IPS DF 19.7 (cell line): ENCODE measurements around the gene ACAA1.
"Not testable (repeated sequence)": the region's sequence is repeated elsewhere in the genome, so short reads cannot be mapped to it uniquely, and the experiment has no call there.

ENCODE experiments used
- DNase-seq: peaks from one replicate; pipeline ENCODE4 v3.0.0-alpha.2; 2013; ENCODE audit warnings: low read depth, low spot score

The ACAA1 gene

GRCh38 chr3:38136777-38137614, at the start of gene ACAA1:
TSS of gene ACAA1 (minus strand) at chr3:38137127. CDS start at chr3:38137035, 92 bp downstream.
- DNase-seq: peak; percentile 98

- DNase-seq: no peak
These were observed 40.3 kb upstream of the ACAA1 start for GRCh38 chr3:38177181-38177580.

GRCh38 chr3:38173834-38174418, 37.0 kb upstream of the ACAA1 start:
- no peak for DNase-seq

GRCh38 chr3:38171622-38172021, 34.7 kb upstream of the ACAA1 start:
- DNase-seq: no peak

GRCh38 chr3:38170722-38171121, 33.8 kb upstream of the ACAA1 start:
- DNase-seq: no peak

DNA sequence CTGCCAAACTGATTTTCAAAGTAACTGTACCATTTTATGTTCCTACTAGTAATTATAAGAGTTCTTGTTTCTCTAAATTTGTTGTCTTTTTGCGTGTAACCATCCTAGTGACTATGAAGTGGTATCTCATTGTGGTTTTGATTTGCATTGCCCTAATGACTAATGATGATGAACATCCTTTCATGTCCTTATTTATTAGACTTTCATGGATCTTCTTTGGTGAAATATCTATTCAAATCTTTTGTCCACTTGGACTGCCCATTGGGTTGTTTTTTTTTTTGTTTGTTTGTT, 32.0 kb upstream of the ACAA1 start:
- no peak for DNase-seq

GRCh38 chr3:38168151-38169026, 31.5 kb upstream of the ACAA1 start:
- no peak for DNase-seq

DNA sequence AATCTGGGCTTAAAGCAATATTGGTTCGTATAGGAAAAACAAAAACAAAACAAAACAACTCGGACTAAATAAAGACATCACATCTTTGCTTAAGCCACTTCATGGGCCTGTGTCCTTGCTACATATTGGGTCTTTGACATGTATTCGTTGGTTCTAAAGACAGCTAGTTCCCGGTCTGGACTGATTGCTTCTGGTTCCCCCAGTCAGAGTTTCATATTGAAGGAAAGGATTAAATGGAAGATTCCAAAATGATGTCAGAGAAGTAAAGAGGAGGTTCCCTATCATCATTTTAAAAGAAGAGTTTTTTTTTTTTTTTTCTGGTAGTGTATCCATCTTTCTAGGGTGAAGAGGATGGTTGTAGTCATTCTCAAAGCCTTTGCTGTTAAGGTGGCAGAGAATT, 30.7 kb upstream of the ACAA1 start:
- DNase-seq: no peak

DNA sequence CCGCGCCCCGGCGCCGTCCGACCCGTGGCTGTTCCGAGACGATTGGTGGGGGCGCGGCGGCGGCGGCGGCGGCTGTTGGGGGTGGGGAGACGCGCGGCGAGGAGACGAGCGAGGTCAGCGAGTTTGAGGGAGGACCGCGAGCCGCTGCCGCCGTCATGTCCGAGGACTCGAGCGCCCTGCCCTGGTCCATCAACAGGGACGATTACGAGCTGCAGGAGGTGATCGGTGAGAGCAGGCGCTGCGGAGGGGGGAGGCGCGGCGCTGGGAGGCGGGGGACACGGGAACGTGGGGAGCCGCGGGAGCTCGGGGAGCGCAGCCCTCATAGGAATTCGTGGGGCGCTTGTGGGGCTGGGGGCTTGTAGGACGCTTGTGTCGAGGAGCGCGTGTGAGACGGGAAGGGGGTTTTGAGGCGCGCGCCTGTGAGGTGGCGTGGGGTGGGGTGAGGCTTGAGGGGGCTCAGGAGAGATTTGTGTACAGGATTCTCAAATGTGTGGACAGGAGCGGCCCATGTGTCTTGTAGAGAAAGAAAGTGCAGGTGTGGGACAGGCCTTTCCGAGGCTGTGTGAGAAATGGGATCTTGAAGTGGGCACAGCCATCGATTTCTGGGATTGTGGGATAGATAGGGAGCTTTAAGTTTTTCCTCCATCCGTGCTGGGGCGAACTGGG, 28.9 kb upstream of the ACAA1 start:
- DNase-seq: no peak

- DNase-seq: peak; percentile 97
These were observed 28.2 kb upstream of the ACAA1 start, which contains the start of gene OXSR1 for GRCh38 chr3:38164952-38165721. TSS of gene OXSR1 (plus strand) at chr3:38165537. CDS start at chr3:38165877, 340 bp downstream.

- no peak for DNase-seq
These were observed 27.7 kb upstream of the ACAA1 start for GRCh38 chr3:38164643-38164951.

DNA sequence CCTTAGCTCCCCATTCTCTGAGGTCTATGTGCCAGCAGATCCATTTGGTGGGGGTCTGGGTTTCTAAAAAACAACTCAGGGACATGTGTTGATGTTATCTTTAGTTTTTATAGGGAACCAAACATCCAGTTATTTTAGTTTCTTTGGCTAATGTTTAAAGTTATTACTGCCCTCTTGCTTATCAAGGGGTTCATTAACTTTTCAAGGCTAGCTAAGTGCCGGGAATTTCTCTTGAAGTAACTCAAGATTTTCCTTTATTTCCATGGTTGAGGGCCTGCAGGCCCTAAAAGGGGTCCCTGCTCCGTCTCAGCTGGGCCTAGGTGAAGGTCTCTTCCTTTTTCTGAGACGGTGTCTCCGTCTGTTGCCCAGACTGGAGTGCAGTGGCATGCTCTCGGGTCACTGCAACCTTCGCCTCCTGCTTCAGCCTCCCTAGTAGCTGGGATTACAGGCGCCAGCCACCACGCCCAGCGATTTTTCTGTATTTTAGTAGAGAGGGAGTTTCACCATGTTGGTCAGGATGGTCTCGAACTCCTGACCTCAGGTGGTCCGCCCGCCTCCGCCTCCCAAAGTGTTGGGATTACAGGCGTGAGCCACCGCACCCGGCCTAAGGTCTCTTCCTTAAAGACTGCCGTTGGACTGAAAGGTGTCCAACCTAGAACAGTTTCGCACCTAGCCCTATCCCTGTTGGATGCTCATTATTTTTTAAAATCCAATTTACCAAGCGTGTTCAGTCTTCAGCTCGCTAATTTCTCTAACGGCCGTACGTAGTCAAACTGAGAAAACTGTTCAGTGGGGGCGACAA, 27.1 kb upstream of the ACAA1 start:
- DNase-seq: no peak

DNA sequence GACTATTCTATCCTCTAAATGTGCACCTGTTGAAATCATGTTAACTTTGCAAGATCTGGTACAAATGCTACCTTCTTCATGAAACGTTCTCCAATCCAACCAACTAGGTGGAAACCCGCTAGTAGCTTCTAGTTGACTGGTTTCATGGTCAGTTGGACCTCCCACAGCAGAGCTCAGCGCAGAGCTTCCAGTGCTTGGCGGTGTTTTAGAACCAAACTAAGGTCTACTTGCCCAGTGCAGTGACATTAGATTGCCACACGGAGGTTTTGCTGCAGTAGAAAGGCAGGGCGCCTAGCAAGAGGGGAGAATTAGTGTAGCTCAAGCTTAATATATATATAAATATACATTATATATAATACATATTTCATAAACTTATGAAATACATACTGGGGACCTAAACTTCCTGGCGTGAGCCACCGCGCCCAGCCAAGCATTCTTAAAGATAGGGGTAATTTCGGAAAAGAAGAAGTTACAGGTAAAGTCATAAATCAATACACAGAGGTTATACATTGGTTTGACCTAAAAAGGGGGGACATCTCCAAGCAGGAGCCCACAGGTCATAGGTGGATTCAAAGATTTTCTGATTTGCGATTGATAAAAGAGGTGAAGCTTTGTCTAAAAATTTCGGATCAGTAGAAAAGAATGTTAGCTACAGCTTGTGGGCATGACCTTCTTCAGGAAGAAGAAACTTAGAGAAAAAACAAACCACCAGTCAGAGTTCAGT, 26.4 kb upstream of the ACAA1 start:
- DNase-seq: no peak

DNA sequence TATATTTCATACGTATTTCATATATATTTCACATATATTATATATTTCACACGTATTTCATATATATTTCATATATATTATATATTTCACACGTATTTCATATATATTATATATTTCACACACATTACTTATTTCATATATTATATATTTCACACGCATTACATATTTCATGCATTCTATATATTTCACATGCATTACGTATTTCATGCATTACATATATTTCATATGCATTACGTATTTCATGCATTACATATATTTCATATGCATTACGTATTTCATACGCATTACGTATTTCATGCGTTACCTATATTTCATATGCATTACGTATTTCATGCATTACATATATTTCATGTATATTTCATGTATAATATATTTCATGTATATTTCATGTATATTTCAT, 23.8 kb upstream of the ACAA1 start:
- not testable (repeated sequence) for DNase-seq

GRCh38 chr3:38158472-38158871, 21.5 kb upstream of the ACAA1 start:
- DNase-seq: no peak

GRCh38 chr3:38157595-38157994, 20.7 kb upstream of the ACAA1 start:
- no peak for DNase-seq

DNA sequence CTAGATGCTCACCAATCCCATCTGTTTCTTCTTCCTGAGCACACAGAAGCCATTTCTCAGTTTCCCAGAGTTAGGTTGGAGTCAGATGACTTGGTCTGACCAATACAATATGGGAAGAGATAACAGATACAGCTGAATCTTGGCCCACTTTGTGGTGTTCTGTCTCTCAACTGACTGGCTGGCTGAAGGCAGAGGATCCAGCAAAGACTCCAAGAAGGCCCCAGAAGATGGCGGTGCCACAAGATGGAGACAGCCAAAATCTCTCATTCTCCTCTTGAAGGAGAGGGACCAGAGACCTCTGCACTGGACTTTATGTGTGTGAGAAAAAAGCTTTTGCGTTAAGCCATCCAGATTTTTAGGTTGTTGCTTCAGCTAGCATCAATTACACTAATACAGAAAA, 20.2 kb upstream of the ACAA1 start:
- DNase-seq: no peak

DNA sequence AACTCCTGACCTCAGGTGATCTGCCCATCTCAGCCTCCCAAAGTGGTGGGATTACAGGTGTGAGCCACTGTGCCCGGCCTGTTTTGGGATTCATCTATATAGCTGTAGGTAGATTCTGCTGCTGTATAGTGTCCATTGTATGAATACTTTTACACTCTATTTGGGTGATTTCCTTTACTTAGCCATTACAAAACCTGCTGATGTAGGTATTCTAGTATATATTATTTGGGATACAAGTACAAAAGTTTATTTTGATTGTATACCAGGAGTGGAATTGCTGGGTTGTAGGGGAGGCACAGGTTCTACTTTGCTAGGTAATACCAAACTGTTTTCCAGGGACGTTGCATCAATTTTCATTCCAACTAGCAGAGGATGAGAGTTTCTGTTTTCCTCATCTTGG, 18.9 kb upstream of the ACAA1 start:
- no peak for DNase-seq

GRCh38 chr3:38154625-38155255, 17.8 kb upstream of the ACAA1 start:
- no peak for DNase-seq
